ENCODE measurements around the gene FBXW11. TPM values are rescaled to one million over a fixed set of nuclear protein-coding genes. Genes with fewer than 3 reads are reported as not detected.

Gene FBXW11
- total RNA-seq, 1 donor, result 64.8 TPM

GRCh38 chr5:171898879-171899278 lies 107.6 kb downstream of the FBXW11 start:
- no peak for TF ChIP-seq CTCF (IDR thresholded peaks at IDR 0.05; ENCODE audit: insufficient read depth, low read length)
- no peak overlapping the region for H3K4me3 ChIP-seq (ENCODE audit: low read depth, low read length)
- DNase-seq (ENCODE audit: low read depth), result no peak

- no peak overlapping the region for H3K4me3 ChIP-seq (ENCODE audit: low read depth, low read length)
- DNase-seq (ENCODE audit: low read depth), result no peak
- TF ChIP-seq CTCF (IDR thresholded peaks at IDR 0.05; ENCODE audit: insufficient read depth, low read length), result no peak
Measured at GRCh38 chr5:171898386-171898785, 108.1 kb downstream of the FBXW11 start.

GRCh38 chr5:171897231-171897630 lies 109.2 kb downstream of the FBXW11 start:
- no peak for TF ChIP-seq CTCF (IDR thresholded peaks at IDR 0.05; ENCODE audit: insufficient read depth, low read length)
- no peak overlapping the region for H3K4me3 ChIP-seq (ENCODE audit: low read depth, low read length)
- no peak for DNase-seq (ENCODE audit: low read depth)

- TF ChIP-seq CTCF (IDR thresholded peaks at IDR 0.05; ENCODE audit: insufficient read depth, low read length), result no peak
- DNase-seq (ENCODE audit: low read depth), result no peak
- no peak overlapping the region for H3K4me3 ChIP-seq (ENCODE audit: low read depth, low read length)
Measured at GRCh38 chr5:171895081-171895480, 111.4 kb downstream of the FBXW11 start.

- no peak overlapping the region for H3K4me3 ChIP-seq (ENCODE audit: low read depth, low read length)
- peak; percentile 64 for DNase-seq (ENCODE audit: low read depth)
- TF ChIP-seq CTCF (IDR thresholded peaks at IDR 0.05; ENCODE audit: insufficient read depth, low read length), result no peak
Measured at GRCh38 chr5:171893290-171893886, 113.0 kb downstream of the FBXW11 start.

GRCh38 chr5:171891595-171891994 lies 114.8 kb downstream of the FBXW11 start:
- TF ChIP-seq CTCF (IDR thresholded peaks at IDR 0.05; ENCODE audit: insufficient read depth, low read length), result no peak
- DNase-seq (ENCODE audit: low read depth), result no peak
- no peak overlapping the region for H3K4me3 ChIP-seq (ENCODE audit: low read depth, low read length)

- TF ChIP-seq CTCF (IDR thresholded peaks at IDR 0.05; ENCODE audit: insufficient read depth, low read length), result no peak
- no peak overlapping the region for H3K4me3 ChIP-seq (ENCODE audit: low read depth, low read length)
- no peak for DNase-seq (ENCODE audit: low read depth)
Measured at GRCh38 chr5:171891150-171891549, 115.3 kb downstream of the FBXW11 start.
